ENCODE data around the gene FUNDC2. TPM values are rescaled to one million over a fixed set of nuclear protein-coding genes. Genes with fewer than 3 reads are reported as not detected.
A peak's percentile ranks its signal among the peaks of the same experiment; 100 is the strongest.

The FUNDC2 gene
- total RNA-seq (ENCODE audit: low replicate concordance): 65.0 and 76.5 TPM in 2 replicates
- long read RNA-seq, full-length matches to known transcripts: 97 of 100 reads
- long read RNA-seq, partial matches to known transcripts: 1 of 100 reads
- long read RNA-seq, other reads (novel, unspliced or antisense): 2 of 100 reads

- no peaks in the 10 kb centered on the region for H3K27me3 Mint-ChIP-seq
- TF ChIP-seq CTCF (conservative IDR thresholded peaks at IDR 0.05): no peak
- peak; percentile 92 for DNase-seq (ENCODE audit: extremely low spot score, unreplicated experiment)
- H3K9me3 Mint-ChIP-seq: no peaks in the 10 kb centered on the region
- H3K4me3 Mint-ChIP-seq: peak within 1 kb of the TSS; percentile 91
- H3K36me3 Mint-ChIP-seq: no peaks in the 10 kb centered on the region
- peak within 1 kb of the TSS; percentile 95 for H3K27ac Mint-ChIP-seq
- H3K4me1 Mint-ChIP-seq (ENCODE audit: unreplicated experiment): peaks cover 5% of the 10 kb centered on the region
Measured at GRCh38 chrX:155026727-155027508, at the start of gene FUNDC2. FUNDC2 (plus strand) TSS chrX:155026844; CDS start chrX:155026939, 95 bp downstream.

GRCh38 chrX:154979629-154980028, 47.0 kb upstream of the FUNDC2 start:
- H3K27me3 Mint-ChIP-seq: no peaks in the 10 kb centered on the region
- H3K27ac Mint-ChIP-seq: no peak overlapping the region
- no peaks in the 10 kb centered on the region for H3K36me3 Mint-ChIP-seq
- no peak for TF ChIP-seq CTCF (conservative IDR thresholded peaks at IDR 0.05)
- H3K4me3 Mint-ChIP-seq: no peak overlapping the region
- no peak for DNase-seq (ENCODE audit: extremely low spot score, unreplicated experiment)
- no peaks in the 10 kb centered on the region for H3K9me3 Mint-ChIP-seq
- no peaks in the 10 kb centered on the region for H3K4me1 Mint-ChIP-seq (ENCODE audit: unreplicated experiment)

GRCh38 chrX:154980330-154981115, 46.1 kb upstream of the FUNDC2 start:
- H3K4me3 Mint-ChIP-seq: no peak overlapping the region
- no peaks in the 10 kb centered on the region for H3K36me3 Mint-ChIP-seq
- no peaks in the 10 kb centered on the region for H3K9me3 Mint-ChIP-seq
- no peak overlapping the region for H3K27ac Mint-ChIP-seq
- no peaks in the 10 kb centered on the region for H3K27me3 Mint-ChIP-seq
- DNase-seq (ENCODE audit: extremely low spot score, unreplicated experiment): peak; percentile 70
- TF ChIP-seq CTCF (conservative IDR thresholded peaks at IDR 0.05): peak; percentile 78
- H3K4me1 Mint-ChIP-seq (ENCODE audit: unreplicated experiment): no peaks in the 10 kb centered on the region

GRCh38 chrX:154981116-154981411, 45.6 kb upstream of the FUNDC2 start:
- Mint-ChIP-seq H3K36me3 (no peaks in the 10 kb centered on the region), H3K4me1 (ENCODE audit: unreplicated experiment) (no peaks in the 10 kb centered on the region), H3K27ac (no peak overlapping the region), H3K27me3 (no peaks in the 10 kb centered on the region), H3K4me3 (no peak overlapping the region), H3K9me3 (no peaks in the 10 kb centered on the region)
- TF ChIP-seq CTCF (conservative IDR thresholded peaks at IDR 0.05): no peak
- no peak for DNase-seq (ENCODE audit: extremely low spot score, unreplicated experiment)

- Mint-ChIP-seq H3K4me3 (no peak overlapping the region), H3K4me1 (ENCODE audit: unreplicated experiment) (no peaks in the 10 kb centered on the region), H3K27ac (no peak overlapping the region), H3K36me3 (no peaks in the 10 kb centered on the region), H3K9me3 (no peaks in the 10 kb centered on the region), H3K27me3 (no peaks in the 10 kb centered on the region)
- no peak for DNase-seq (ENCODE audit: extremely low spot score, unreplicated experiment)
- TF ChIP-seq CTCF (conservative IDR thresholded peaks at IDR 0.05): no peak
Measured at GRCh38 chrX:154986826-154987575, 39.6 kb upstream of the FUNDC2 start.

Measured in type B pancreatic cell (in vitro differentiated cells).